MM.1S (cell line): ENCODE data around the gene UGT1A4.

Source experiments
- DNase-seq: peaks from one replicate; pipeline ENCODE4 v3.0.0-alpha.2; 2015
- H2AFZ ChIP-seq: fragments of 300-600 bp; sonication (generic); 2 replicates; pipeline ENCODE4 v1.6.0; 2016; ENCODE audit warnings: antibody characterized with exemption, low read length
- H3F3A ChIP-seq: fragments of 300-600 bp; sonication (generic); 2 replicates; pipeline ENCODE4 v1.6.1; 2016; ENCODE audit warnings: mild to moderate bottlenecking, antibody characterized with exemption, low read length, moderate library complexity, mixed read lengths; ENCODE audit not compliant: insufficient read depth
- H3K27ac ChIP-seq: fragments of 300-600 bp; sonication (generic); 2 replicates; pipeline ENCODE4 v1.5.1; 2016; ENCODE audit warnings: mild to moderate bottlenecking, low read length
- H3K27me3 ChIP-seq: fragments of 300-600 bp; sonication (generic); replicated peaks from 2 replicates; pipeline ENCODE4 v1.6.0; 2016; ENCODE audit warnings: low read length; ENCODE audit not compliant: insufficient read depth
- H3K36me3 ChIP-seq: fragments of 300-600 bp; sonication (generic); replicated peaks from 2 replicates; pipeline ENCODE4 v1.6.1; 2016; ENCODE audit warnings: mild to moderate bottlenecking, low read length, mixed read lengths; ENCODE audit not compliant: insufficient read depth
- H3K4me1 ChIP-seq: fragments of 300-600 bp; sonication (generic); 2 replicates; pipeline ENCODE4 v1.6.1; 2016; ENCODE audit warnings: low read length, mixed read lengths
- H3K4me2 ChIP-seq: fragments of 300-600 bp; sonication (generic); 2 replicates; pipeline ENCODE4 v1.6.0; 2016; ENCODE audit warnings: low read depth, low read length
- H3K4me3 ChIP-seq: fragments of 300-600 bp; sonication (generic); 2 replicates; pipeline ENCODE4 v1.5.1; 2016; ENCODE audit warnings: low read length, mixed read lengths
- H3K79me2 ChIP-seq: fragments of 300-600 bp; sonication (generic); 2 replicates; pipeline ENCODE4 v1.6.1; 2016; ENCODE audit warnings: mixed run types, low read length, mixed read lengths
- H3K9ac ChIP-seq: fragments of 300-600 bp; sonication (generic); 2 replicates; pipeline ENCODE4 v1.6.1; 2016; ENCODE audit warnings: low read length, mixed read lengths
- H3K9me2 ChIP-seq: fragments of 300-600 bp; sonication (generic); replicated peaks from 2 replicates; pipeline ENCODE4 v1.6.1; 2016; ENCODE audit warnings: mild to moderate bottlenecking, low read length, mixed read lengths; ENCODE audit not compliant: insufficient read depth
- H3K9me3 ChIP-seq: fragments of 300-600 bp; sonication (generic); replicated peaks from 2 replicates; pipeline ENCODE4 v1.6.1; 2016; ENCODE audit warnings: mild to moderate bottlenecking, low read length, mixed read lengths; ENCODE audit not compliant: insufficient read depth
- H4K20me1 ChIP-seq: fragments of 300-600 bp; sonication (generic); 2 replicates; pipeline ENCODE4 v1.6.1; 2016; ENCODE audit warnings: mild to moderate bottlenecking, low read length, moderate library complexity, mixed read lengths; ENCODE audit not compliant: insufficient read depth
- CTCF ChIP-seq: fragments of 300-600 bp; sonication (generic); IDR thresholded peaks from 2 replicates; pipeline ENCODE4 v1.5.1; 2016; ENCODE audit warnings: antibody characterized with exemption, low read length, mixed read lengths
- EZH2 ChIP-seq: fragments of 300-600 bp; sonication (generic); optimal IDR thresholded peaks from 2 replicates; pipeline ENCODE3; 2017; ENCODE audit warnings: low read depth, mild to moderate bottlenecking, antibody characterized with exemption, low read length, mixed read lengths
- EZH2phosphoT487 ChIP-seq: fragments of 300-600 bp; sonication (generic); IDR thresholded peaks from 2 replicates; pipeline ENCODE4 v1.6.1; 2018; ENCODE audit warnings: antibody characterized with exemption, low read length

Gene UGT1A4

GRCh38 chr2:233718552-233718951, at the start of gene UGT1A4:
UGT1A4 (plus strand) TSS chr2:233718736; CDS start chr2:233718821, 85 bp downstream.
- Histone ChIP-seq H3K27ac (no peak within 1 kb of the TSS), H3K79me2 (no peaks in the 10 kb centered on the region), H3K27me3 (no peaks in the 10 kb centered on the region), H3K36me3 (no peaks in the 10 kb centered on the region), H3K9me3 (no peaks in the 10 kb centered on the region), H3K9me2 (no peaks in the 10 kb centered on the region), H3K4me3 (no peak within 1 kb of the TSS), H3F3A (no peaks in the 10 kb centered on the region), H3K4me2 (no peak within 1 kb of the TSS), H2AFZ (no peak within 1 kb of the TSS), H3K4me1 (no peaks in the 10 kb centered on the region), H4K20me1 (no peaks in the 10 kb centered on the region), H3K9ac (no peak within 1 kb of the TSS)
- DNase-seq: no peak
- TF ChIP-seq CTCF: no peak
- no peak for TF ChIP-seq EZH2
- no peak for TF ChIP-seq EZH2phosphoT487

GRCh38 chr2:233671290-233672161, 47.0 kb upstream of the UGT1A4 start, which contains the start of gene UGT1A9:
UGT1A9 (plus strand) TSS chr2:233671898; CDS start chr2:233671935, 37 bp downstream.
- Histone ChIP-seq H3K9ac (no peak within 1 kb of the TSS), H3K4me1 (no peaks in the 10 kb centered on the region), H3K79me2 (no peaks in the 10 kb centered on the region), H2AFZ (no peak within 1 kb of the TSS), H3K36me3 (no peaks in the 10 kb centered on the region), H3K4me2 (no peak within 1 kb of the TSS), H3K9me2 (no peaks in the 10 kb centered on the region), H3K27me3 (no peaks in the 10 kb centered on the region), H3K4me3 (no peak within 1 kb of the TSS), H3F3A (no peaks in the 10 kb centered on the region), H3K9me3 (no peaks in the 10 kb centered on the region), H3K27ac (no peak within 1 kb of the TSS), H4K20me1 (no peaks in the 10 kb centered on the region)
- TF ChIP-seq EZH2phosphoT487: no peak
- no peak for TF ChIP-seq CTCF
- no peak for TF ChIP-seq EZH2
- DNase-seq: no peak

- Histone ChIP-seq H4K20me1 (no peaks in the 10 kb centered on the region), H3K4me2 (no peak overlapping the region), H3K79me2 (no peaks in the 10 kb centered on the region), H3K4me3 (no peak overlapping the region), H2AFZ (no peak overlapping the region), H3K4me1 (no peaks in the 10 kb centered on the region), H3F3A (no peaks in the 10 kb centered on the region), H3K27ac (no peak overlapping the region), H3K9me3 (no peaks in the 10 kb centered on the region), H3K9me2 (no peaks in the 10 kb centered on the region), H3K27me3 (no peaks in the 10 kb centered on the region), H3K9ac (no peak overlapping the region), H3K36me3 (no peaks in the 10 kb centered on the region)
- no peak for TF ChIP-seq EZH2phosphoT487
- TF ChIP-seq CTCF: no peak
- TF ChIP-seq EZH2: no peak
- no peak for DNase-seq
Observed at GRCh38 chr2:233672886-233673285, 45.6 kb upstream of the UGT1A4 start.
